NCI-H524 treated with DMSO at 0.1 percent for 48 hours (cell line): ENCODE data around the gene SCG5.

Experiments
- DNase-seq: peaks from one replicate; lab custom pipeline; 2025; lab: John Stamatoyannopoulos, UW

Gene SCG5

GRCh38 chr15:32691689-32692038 lies 50.2 kb downstream of the SCG5 start:
- DNase-seq: no peak

- DNase-seq: no peak
These were observed 50.8 kb downstream of the SCG5 start for GRCh38 chr15:32692286-32692685.

GRCh38 chr15:32694222-32694983 lies 52.9 kb downstream of the SCG5 start:
- no peak for DNase-seq

- DNase-seq: no peak
These were observed 57.4 kb downstream of the SCG5 start for GRCh38 chr15:32698773-32699390.

GRCh38 chr15:32700501-32701150 lies 59.1 kb downstream of the SCG5 start:
- no peak for DNase-seq

GRCh38 chr15:32701863-32702262 lies 60.4 kb downstream of the SCG5 start:
- no peak for DNase-seq

GRCh38 chr15:32704395-32704981 lies 63.0 kb downstream of the SCG5 start:
- DNase-seq: no peak

- DNase-seq: no peak
These were observed 63.9 kb downstream of the SCG5 start for GRCh38 chr15:32705446-32705845.

GRCh38 chr15:32706704-32707103 lies 65.2 kb downstream of the SCG5 start:
- no peak for DNase-seq

GRCh38 chr15:32707436-32707835 lies 65.9 kb downstream of the SCG5 start:
- DNase-seq: no peak

GRCh38 chr15:32709295-32710033 lies 68.0 kb downstream of the SCG5 start:
- no peak for DNase-seq

- no peak for DNase-seq
These were observed 73.8 kb downstream of the SCG5 start for GRCh38 chr15:32715276-32715675.

- no peak for DNase-seq
These were observed 74.9 kb downstream of the SCG5 start for GRCh38 chr15:32716216-32716914.

GRCh38 chr15:32716915-32717425 lies 75.5 kb downstream of the SCG5 start:
- no peak for DNase-seq

- no peak for DNase-seq
These were observed 76.1 kb downstream of the SCG5 start, which contains the start of gene GREM1 for GRCh38 chr15:32717426-32718226. TSS of gene GREM1 (plus strand) at chr15:32718004. CDS start at chr15:32730691, 12,687 bp downstream.

GRCh38 chr15:32718227-32718820 lies 76.8 kb downstream of the SCG5 start:
- no peak for DNase-seq

GRCh38 chr15:32718821-32719716 lies 77.6 kb downstream of the SCG5 start:
- DNase-seq: no peak

GRCh38 chr15:32721596-32721995 lies 80.1 kb downstream of the SCG5 start:
- DNase-seq: no peak

GRCh38 chr15:32722136-32722535 lies 80.6 kb downstream of the SCG5 start:
- no peak for DNase-seq
